Measurements from ENCODE around the gene SLC9C1.

The SLC9C1 gene

GRCh38 chr3:112293368-112294321 lies at the start of gene SLC9C1:
Gene SLC9C1 (minus strand): TSS chr3:112294216. CDS start chr3:112286791, 7,425 bp downstream.
- DNase-seq (ENCODE audit: low spot score): peak; percentile 77
- Histone ChIP-seq H3K4me3 (peak within 1 kb of the TSS; percentile 76), H3K27ac (peak within 1 kb of the TSS; percentile 74 to 91)
- TF ChIP-seq CTCF (IDR thresholded peaks at IDR 0.05): peak; percentile 21

DNA sequence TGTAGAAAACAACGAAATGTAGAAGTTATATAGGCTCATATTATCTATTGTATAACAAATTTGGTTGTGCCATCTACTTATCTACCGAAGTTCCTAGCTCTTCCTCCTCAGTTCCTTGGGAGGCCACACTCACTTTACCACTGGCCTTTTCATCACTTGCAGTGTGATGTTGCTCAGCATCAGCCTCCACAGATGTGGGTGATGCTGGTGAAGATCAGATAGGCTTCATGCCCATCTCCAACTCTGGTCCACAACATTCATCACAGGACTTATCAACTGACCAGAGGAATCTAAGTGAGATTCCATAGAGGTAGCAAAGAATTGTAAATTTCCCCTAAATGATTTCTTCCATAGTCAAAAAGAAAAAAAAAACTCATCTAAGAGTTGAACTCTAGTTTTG lies 47.4 kb upstream of the SLC9C1 start:
- TF ChIP-seq CTCF (IDR thresholded peaks at IDR 0.05): no peak

DNA sequence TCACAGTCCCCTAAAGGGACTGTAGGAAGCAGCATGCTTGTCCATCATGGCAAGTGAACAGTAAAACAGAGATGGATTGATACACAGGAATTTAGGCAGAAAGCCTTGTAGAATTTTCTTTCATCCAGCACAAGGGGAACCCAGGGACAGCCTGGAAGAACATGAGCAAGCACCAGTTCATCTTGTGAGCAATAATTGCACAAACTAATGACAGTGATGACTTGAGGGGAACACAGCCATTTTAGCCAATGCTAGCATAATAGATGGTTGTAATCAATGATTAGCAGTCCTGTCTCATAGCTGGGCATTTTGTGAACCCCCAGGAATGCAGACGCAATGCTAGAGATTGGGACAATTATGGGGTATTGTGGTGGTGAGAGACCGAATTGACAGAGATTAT lies 45.6 kb upstream of the SLC9C1 start:
- no peak for TF ChIP-seq CTCF (IDR thresholded peaks at IDR 0.05)
- H3K27ac ChIP-seq: peak overlapping the region in 1 of 2 donors; percentile 63

More for the DNA sequence above, 47.4 kb upstream of the SLC9C1 start:
- no peak for DNase-seq (ENCODE audit: low spot score)
- Histone ChIP-seq H3K4me3 (no peak overlapping the region), H3K27ac (peak overlapping the region in 1 of 2 donors; percentile 9)

GRCh38 chr3:112339134-112339533 lies 45.1 kb upstream of the SLC9C1 start:
- TF ChIP-seq CTCF (IDR thresholded peaks at IDR 0.05): no peak
- H3K27ac ChIP-seq: peak overlapping the region in 1 of 2 donors; percentile 63
- no peak overlapping the region for H3K4me3 ChIP-seq
- no peak for DNase-seq (ENCODE audit: low spot score)

More for the DNA sequence above, 45.6 kb upstream of the SLC9C1 start:
- no peak overlapping the region for H3K4me3 ChIP-seq
- no peak for DNase-seq (ENCODE audit: low spot score)

DNA sequence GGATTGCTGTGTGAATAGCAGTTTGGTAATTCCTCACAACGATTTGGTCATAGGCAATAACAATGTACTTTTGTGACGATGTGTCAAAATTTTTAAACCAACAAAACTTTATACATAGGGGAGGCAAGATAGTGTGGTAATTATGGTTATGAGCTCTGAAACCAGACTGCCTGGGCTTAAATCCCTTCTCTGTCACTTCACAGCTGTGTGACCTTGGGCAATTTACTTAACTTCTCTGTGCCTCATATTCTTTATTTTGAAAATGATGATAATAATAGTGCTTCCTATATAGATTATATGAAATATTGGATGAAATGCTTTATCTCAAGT lies 44.7 kb upstream of the SLC9C1 start:
- H3K27ac ChIP-seq: peak overlapping the region in 1 of 2 donors; percentile 63
- DNase-seq (ENCODE audit: low spot score): no peak

GRCh38 chr3:112338021-112338726 lies 44.2 kb upstream of the SLC9C1 start:
- peak overlapping the region in 1 of 2 donors; percentile 63 for H3K27ac ChIP-seq
- no peak for DNase-seq (ENCODE audit: low spot score)
- no peak overlapping the region for H3K4me3 ChIP-seq
- TF ChIP-seq CTCF (IDR thresholded peaks at IDR 0.05): no peak

More for the DNA sequence above, 44.7 kb upstream of the SLC9C1 start:
- no peak overlapping the region for H3K4me3 ChIP-seq
- no peak for TF ChIP-seq CTCF (IDR thresholded peaks at IDR 0.05)
